ENCODE results near the gene BCL2.

The BCL2 gene

DNA sequence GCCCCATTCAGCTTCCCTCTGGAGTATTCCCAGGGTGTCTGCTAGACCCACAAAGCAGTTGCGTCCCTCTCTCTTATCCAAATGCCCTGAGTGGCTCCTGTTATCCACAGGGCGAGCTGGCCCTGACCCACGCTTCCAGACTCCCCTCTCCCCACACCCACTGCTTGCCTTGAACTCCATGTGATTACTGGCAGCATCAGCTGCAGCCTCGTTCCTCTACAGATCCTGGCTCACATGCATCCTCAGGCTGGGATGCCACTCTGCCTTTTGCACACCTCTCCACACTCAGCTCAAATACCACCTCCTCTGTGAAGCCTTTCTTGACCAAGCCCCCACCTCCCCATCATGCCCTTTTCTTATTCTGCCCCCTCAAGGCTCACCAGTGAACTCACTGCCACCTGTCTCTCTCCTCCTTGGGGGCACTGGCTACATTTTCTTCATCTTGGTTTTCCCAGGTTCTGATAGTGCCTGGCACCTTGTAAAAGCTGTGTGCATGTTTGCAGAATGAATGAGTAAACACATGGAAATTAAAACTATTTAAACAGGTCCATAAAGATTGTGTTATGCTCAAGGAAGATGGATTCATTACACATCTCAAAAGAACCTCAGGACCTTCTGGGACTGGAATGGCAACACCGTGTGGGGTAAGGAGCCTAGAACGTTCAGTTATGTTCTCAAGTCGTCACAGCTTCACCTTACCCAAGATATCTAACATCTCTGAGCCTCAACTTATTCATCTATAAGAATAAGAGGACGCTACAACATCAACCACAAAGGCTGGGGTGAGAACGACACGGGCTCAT is 165.0 kb downstream of the BCL2 start:
- DNase-seq = no peak

DNA sequence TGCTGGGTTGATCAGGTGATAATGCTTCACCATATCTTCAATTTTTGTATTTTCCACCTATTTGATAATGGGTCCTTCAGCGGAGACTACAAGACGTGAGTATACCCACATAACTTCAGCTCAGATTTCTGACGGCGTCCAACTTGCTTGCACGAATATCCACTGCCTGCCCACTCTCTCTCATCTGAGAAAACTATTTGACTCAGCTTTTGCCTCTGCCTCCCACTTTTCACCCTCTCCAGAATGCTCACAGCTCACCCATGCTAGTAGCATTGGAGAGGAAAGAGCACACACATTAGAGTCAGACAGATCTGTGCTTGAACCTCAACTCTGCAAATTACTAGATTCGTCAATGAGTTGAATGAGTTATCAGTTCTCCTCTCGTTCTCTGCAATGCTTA is 166.8 kb downstream of the BCL2 start:
- DNase-seq = no peak

DNA sequence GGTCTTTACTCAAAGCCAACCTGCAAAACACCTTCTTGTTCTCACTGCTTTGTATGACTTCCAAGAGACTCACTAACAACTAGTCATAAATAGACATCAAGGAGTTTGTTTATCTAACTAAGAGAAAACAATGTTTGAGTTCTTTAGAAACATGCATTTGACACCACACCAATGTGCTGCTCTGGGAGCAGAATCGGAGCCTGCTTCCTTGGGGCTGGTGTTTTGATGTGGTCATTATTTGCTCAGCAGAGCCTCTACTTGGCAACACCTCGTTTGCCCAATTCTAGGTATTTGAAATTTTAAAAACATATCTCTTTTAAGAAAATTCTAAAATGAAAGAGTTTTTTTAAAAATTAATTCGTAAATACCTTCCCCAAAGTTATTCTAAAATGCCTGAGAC is 167.5 kb downstream of the BCL2 start:
- DNase-seq = no peak

DNA sequence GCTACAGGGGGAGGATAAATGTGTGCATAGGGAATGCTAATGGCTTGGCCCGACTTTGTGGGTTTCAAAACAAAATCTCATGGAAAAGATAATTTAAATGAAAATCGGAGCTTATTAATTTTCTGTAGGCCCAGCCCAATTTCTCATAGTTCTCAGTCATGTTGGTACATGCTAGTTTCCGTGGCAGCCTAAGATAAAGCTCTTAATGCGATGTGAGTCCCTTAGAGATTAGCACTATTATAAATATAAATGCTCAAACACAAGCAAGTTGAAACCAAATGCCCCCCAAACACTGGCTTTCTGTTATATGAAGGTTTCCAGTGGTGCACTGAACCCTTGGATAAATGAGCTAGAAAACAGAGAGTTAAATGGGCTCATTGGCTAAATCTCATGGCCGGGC is 168.0 kb downstream of the BCL2 start:
- DNase-seq = no peak

DNA sequence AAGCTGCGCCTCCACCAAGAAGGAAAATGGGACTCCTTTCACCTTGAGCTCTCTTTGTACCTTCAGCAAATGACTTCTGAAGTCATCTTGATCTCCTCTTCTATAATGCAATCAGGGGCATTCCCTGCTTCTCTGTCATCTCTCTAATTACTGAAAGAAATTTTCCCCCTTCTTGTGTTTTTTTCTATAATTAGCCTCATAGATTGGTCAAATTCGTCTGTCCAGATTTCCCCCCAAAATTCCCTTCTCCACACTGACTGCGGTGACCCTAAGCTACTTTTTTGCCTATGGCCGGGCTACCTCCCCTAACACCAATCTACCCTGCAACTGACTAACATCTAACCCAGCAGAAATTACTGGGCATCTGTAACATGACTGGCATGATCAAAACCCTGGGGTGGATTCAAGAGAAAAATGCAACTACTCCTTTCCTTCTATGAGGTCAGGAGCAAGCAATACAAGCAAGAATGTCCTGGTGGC is 168.6 kb downstream of the BCL2 start:
- DNase-seq = no peak

DNA sequence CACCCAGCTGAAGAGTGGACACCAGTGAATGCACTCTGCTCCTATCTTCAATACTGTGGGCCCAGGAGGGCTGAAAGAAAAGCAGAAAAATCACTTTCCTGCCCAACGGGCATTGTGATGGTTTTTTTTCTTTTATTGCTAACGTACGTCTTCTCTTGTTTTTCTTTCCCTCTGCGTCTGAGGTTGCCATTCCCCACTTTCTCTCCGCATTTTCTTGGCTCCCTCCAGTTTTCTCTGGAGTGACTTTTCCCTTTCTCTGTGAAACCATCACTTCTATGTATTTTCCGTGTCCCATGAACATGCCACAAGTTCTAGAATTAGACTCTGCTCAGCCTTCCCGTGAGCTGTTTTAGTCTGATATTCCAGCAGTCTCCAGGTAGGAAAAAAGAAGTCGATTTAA is 169.2 kb downstream of the BCL2 start:
- no peak for DNase-seq

DNA sequence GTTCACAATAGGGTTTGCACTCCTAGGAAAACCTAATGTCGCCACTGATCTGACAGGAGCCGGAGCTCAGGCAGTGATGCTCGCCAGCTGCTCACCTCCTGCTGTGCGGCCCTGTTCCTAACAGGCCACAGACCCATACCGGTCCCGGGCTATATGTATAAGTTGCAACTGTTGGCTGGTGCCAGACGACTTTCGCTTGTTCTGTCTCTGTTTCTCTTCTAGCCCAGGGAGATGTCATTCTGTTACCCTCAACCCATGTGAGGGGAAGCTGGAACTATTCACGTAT is 170.3 kb downstream of the BCL2 start:
- DNase-seq = no peak

DNA sequence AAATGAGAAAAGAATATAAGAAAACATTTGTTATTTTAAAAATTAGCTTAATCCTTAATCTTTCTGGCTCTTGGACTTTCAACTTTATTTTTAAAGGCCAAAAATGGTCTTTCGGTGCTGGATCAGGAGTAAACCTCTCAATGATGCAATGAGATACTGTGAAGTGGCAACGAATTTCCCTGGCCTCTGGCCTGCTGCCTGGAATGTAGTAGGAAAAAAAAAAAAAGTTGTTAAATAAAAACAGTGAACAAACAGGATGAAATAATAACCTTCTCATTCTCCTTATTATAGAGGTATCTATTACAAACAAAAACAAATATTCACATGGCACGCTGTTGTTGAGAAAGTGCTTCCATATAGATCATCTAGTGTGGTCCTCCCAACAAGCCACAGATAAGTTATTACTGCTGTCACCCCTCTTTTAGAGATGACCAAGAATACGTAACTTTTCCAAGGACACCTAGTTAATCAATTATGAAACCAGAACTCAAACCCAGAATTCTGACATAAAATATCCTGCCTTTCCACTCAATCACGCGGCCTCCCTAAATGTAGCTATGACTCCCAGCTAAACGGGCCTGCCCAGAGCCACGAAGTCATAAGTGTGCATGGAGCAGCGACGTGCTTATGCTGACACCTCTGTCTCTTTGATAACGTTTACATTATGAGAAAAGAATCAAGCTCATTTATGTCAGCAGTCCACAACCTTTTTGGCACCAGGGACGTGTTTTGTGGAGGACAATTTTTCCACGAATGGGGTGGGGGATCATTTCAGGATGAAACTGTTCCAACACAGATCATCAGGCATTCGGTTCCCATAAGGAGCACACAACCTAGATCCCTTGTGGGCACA is 170.9 kb downstream of the BCL2 start:
- DNase-seq = no peak

DNA sequence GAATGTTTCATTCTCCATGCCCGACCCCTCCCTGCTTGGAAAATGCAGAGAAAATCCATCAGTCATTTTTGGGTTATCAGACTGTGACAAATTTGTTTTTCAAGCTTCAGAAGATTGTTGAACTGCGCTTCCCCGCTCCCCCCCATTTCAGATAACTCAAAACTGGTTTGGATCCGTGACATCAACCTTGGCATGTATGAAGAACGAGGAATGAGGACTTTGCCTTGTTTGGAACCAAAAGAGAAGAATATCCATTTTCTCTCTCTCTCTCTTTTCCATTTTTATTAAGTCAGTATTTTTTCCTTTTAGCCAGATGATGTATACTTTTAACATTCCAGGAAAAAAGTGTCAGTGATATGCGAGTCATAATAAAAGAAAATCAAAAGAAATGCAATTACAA is 171.6 kb downstream of the BCL2 start:
- no peak for DNase-seq

DNA sequence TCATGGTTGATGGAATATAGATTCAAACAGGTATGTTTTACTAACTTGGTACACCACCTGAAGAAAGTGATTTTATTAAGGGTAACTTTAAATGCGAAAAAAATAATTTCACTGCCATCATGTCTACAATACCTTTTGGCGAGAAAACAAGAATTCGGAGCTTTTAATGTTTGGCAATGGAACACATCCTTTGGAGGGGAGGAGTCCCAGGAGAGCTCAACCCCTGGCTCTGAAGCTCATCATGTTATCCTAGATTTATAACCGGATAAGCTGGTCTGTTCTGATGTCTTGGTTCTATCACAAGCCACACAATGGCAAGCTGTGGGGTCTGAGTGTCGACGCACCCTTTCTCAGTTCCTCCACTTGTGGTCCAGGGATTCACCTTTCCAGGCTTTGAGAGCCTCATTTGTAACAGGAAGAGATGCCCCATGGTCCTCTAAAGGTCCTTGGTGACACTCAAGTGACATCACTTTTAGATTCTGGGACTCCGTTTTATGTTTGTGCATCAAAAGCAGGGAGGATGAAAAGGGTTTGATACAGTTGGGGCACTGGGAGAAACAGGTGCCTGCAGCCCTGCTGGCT is 172.7 kb downstream of the BCL2 start:
- DNase-seq = no peak

DNA sequence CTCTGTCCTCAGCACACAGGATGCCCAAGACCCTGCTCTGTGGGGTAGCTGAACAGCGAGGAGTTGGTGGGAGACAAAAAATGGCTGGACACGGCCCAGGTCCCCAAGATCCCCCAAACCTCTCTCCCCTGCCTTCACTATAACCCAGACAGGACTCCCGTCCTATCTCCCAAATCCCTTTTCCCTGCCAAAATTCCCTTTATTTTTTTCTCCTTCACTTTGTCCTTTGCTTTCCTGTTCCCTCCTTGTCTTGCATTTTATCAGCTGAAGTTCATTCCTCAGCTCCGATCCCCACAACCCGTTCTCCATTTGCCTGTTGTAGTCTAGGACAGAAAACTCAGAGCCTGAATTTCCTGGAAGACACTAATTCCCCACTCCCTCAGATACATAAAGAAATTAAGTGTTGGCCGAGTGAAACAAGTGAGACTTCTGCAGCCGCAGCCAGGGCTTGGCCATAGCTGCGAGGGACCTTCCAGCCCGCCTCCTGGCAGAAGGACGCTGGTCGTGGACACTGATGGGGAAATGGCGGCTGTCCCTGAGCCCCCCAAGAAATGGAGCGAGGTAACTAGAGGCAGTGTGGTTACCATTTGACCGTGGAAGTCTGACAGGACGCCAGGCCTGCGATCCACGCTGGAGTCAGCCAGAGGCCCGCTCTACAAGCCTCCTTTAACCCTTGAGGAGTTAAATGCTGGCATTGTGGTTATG is 173.6 kb downstream of the BCL2 start:
- DNase-seq = no peak

DNA sequence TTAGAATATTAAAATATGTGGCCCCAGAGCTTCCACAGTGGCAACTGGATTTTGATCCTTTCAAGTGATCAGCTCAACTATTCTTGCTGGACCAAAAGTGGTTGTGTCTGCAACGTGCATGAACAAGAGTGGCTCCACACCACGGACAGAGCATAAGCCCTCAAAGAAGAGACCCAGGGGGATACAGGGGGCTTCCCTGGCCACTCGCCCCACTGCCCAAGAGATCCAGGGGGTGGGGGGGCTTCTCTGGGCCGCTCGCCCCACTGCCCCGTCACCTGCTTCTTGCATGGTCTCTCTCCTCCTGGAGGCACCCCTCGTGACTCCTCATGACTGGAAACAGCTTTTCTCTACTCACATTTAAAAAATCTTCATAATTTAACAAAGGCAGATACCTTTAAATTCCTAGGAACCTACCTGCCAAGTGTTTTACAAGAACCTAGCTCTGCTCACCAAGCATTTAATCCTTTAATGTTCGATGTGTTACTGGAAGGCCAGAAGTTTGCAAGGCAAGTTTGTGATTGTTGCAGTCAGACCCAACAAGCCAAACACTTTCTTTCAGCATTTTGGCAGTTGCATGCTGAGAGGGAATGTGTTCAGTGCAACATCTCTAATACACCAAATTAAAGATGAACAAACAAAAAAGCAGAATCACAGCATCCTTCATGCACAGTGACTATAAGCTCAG is 174.3 kb downstream of the BCL2 start:
- no peak for DNase-seq

DNA sequence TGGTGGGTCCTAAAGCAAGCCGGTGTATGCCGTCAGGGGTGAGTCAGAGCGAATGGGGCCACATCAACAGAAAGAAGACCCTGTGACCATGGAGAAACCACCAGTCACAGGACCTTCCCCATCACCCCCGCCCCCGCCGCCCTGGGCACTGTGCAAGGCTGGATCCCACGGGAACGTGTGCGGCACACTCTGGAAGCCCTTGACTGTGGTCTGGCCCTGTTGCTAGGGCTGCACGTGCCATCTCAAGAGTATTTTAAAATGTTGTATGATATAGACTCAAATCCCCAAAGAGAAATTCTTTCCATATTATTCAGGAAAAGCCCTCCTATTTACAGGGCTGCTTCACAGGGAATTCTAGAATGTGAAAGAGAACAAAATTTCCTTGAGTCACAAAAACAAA is 174.8 kb downstream of the BCL2 start:
- no peak for DNase-seq

DNA sequence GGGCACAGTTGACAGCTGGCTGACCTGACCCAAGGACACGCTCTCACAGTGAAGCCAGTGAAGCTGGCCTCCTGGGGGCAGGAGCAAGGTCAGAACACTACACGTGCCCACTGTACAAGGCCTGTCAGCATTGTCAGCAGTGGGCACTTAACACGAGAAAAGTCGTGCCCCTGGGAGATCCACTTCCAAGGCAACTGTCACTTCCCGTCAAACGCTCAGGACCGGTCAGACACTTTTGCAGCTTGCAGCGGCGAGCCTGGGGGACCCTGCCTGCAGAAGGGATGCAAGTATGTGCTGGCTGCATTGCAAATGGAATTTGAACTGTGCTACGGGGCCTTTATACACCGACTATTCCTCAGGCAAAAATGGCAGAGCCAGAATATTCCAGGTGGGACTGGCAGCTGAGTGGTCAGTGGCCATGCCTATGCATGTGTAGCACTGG is 176.2 kb downstream of the BCL2 start:
- DNase-seq = no peak

DNA sequence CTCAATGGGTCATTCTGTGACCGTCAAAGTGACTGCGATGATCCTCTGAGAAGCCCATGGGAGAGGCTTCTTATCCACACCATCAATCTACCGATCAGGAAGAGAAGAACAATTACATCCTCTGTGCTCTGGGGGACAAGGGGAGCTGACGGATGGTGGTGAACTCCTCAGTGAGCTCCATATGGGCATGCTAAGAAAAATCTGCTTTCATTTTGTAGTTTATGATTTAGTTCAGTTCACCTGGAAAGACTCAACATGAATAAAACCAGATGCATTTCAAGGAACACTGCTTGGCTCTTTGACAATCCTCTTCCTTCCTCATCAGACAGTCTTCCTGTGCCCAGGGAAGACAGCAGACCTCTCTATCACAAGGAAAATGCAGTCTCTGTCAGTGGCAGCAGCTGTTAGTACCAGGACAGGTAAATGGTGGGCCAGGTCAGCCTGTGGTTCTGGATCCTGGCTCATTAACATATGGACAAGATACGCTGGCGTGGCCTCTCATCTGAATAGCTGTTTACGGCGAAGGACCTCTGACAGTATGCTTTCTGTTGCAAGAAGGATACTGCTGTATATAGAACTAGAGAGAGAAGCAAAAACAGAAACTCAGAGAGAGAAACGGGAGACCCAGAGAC is 176.9 kb downstream of the BCL2 start:
- no peak for DNase-seq

DNA sequence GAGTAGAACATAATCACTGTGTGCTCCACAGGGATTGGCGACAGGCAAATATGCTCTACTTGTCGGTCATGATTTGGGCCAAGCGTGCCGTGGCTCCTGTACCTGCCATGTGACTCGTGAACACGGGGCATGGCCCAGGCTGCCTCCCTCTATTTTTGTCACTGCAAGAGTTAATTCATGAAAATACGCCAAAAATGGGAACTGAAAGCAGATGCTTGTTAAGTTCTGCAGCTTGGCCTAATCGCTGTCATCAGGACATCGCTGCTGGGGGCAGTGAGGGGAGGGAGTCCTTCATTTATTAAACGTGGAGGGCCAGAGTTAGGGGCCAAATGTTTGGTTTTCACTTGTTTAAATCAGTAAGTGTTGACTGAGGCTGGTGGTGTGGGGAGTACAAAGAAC is 177.8 kb downstream of the BCL2 start:
- no peak for DNase-seq

DNA sequence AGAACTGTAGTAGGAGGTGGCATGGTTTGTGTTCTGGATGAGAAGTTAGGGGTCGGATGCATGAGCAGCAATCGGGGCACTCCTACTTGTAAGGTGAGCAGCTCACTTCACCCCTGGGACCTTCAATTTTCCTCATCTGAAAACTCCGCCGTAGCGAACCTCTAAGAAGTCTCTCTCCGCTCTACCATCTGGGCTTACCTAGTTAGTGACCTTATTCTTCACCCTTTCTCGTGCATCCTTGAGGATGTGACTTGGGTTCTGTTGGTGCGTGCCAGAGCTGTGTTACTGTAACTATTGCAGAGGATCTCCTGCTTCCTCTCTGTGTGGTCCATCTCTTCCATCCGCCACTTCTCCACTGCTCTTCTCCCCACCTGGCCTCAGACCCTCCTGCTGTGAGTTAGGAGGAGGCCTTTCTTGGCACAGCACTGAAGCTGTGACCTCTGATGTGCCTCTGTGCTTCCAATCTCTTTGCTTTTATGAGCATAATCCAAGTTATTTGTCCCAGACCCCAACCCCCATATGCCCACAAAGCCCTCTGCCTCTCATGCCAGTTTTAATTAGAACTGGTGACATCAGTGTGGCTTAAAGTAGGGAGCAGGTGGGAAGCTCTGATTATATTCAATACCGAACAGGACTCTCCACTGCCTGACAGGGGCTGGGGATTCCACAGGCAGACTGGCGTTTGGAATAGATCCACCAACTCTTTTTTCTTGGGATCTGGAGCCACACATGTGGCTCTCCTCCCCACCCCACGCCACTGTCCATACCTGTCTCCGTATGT is 178.4 kb downstream of the BCL2 start:
- no peak for DNase-seq

DNA sequence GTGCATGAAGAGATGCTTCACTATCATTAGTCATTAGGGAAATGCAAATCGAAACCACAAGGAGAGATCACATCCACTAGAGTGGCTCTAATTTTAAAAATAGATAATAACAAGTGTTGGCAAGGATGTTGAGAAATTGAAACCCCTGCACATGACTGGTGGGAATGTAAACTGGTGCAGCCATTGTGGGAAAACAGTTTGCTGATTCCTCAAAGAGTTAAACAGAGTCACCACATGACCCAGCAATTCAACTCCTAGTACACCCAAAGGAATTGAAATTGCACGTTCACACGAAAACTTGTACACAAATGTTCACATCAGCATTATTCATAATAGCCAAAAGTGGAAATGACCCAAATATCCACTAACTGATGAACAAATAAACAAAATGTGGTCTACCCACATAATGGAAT is 179.5 kb downstream of the BCL2 start:
- no peak for DNase-seq

DNA sequence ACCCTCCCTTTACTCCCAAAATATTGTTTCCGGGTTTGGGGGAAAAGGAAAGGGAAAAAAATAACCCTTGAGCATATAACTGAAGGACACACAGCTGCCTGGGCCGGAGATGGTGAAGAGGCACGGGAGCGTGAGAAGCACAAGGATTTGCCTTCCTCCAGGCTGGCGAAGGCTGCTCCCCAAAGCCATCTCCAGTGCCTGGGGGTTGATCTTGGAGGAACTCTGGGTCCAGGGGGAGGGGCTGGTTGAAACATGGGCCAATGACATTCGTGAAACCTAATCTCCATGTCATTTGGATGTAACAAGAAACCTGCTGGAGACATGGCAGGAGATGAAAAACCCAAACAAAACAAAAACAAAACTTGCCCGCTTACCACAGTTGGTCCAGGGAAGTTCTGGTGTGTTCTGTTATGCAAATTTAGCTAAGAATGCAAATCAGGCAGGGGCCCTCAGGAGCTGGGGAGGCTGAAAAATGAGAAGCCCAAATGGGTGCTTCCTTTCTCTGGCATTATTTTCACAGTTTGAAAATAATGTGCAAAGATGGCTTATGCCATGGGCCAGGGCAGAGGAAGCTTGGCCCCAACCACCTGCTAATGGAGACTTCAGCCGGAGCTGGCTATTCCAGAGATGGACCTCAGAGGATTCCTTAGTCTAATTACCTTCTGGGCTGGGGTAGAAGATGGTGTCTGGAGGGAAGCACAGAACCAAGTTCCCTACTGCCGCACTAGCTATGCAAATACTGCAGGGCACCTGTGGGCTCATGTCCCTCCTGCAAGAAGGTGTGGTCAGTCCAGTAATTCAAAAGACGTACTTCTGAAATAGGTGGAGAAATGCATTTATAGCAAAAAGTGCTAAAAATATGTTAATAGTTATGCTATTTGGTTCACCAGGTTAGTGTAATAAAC is 180.9 kb downstream of the BCL2 start:
- DNase-seq = no peak

DNA sequence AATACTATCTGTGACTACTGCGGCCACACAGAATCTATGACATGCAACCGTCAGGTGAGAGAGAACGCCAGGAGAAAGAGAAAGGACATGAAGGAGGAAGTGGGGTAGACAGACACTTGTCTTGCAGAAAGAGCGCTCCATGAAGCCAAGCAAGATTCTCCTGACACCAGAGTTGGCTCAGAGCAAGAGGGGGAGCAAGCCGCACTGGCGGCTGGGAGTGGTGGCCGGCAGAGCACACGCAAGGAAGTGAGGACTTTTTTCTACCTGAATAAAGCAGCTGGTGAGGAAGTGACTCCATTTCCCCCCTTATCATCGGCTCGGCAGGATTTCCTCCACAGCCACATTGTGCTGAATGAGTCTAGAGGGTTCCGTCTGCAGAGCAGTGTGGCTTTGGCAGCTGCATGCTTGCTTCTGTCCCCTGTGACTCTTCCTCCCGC is 181.6 kb downstream of the BCL2 start:
- DNase-seq = no peak
